ENCODE results near the gene MYO18B.

DNA sequence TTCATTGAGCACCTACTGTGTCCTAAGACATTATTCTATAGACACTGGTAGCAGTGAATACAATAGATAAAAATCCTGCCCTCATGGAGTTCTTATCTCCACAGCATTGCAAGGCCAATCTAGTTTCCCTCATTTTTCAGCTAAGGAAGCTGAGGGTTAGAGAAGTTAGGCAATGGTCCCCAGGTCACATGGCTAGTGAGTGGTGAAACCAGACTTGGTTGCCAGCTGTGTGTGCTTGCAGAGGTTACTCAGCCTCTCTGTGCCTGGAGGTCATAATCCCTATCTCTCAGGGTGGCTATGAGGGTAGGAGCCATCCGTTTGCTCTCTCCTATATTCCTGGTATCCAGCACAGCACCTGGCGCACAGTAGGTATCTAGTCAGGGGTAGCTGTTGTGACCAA lies 279.5 kb downstream of the MYO18B start:
- TF ChIP-seq, protein P1, sequence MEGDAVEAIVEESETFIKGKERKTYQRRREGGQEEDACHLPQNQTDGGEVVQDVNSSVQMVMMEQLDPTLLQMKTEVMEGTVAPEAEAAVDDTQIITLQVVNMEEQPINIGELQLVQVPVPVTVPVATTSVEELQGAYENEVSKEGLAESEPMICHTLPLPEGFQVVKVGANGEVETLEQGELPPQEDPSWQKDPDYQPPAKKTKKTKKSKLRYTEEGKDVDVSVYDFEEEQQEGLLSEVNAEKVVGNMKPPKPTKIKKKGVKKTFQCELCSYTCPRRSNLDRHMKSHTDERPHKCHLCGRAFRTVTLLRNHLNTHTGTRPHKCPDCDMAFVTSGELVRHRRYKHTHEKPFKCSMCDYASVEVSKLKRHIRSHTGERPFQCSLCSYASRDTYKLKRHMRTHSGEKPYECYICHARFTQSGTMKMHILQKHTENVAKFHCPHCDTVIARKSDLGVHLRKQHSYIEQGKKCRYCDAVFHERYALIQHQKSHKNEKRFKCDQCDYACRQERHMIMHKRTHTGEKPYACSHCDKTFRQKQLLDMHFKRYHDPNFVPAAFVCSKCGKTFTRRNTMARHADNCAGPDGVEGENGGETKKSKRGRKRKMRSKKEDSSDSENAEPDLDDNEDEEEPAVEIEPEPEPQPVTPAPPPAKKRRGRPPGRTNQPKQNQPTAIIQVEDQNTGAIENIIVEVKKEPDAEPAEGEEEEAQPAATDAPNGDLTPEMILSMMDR (IDR thresholded peaks at IDR 0.05; ENCODE audit: extremely low read depth in 1 of 2, insufficient read depth in 1 of 2, low read depth in 1 of 2, low read length in 2 of 2) = no peak
- TF ChIP-seq POLR2A (IDR thresholded peaks at IDR 0.05; ENCODE audit: low read depth, low read length) = no peak

Measured in endothelial cell of umbilical vein (primary cell).